Measurements from ENCODE around the gene DCST1. TPM values are rescaled to one million over a fixed set of nuclear protein-coding genes. Genes with fewer than 3 reads are reported as not detected.

Gene DCST1
- total and polyA plus RNA-seq, 12 donors = not detected

DNA sequence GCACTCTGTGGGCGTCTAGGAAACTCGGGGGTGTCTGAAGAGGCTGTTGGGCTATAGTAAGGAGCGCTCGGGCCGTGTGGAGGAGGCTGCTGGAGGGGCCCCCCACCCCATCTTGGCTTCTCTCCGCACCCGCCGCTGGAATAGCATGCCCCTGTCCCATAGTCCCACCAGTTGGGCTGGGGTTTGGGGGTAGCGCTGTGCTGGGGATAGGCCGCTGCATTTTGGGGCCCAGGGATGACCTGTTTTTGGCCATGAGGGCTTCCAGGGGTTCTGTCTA is 45.5 kb downstream of the DCST1 start:
- H3K36me3 ChIP-seq (replicated peaks in 1 of 2) = no peaks in the 10 kb centered on the region
- TF ChIP-seq, protein P1, sequence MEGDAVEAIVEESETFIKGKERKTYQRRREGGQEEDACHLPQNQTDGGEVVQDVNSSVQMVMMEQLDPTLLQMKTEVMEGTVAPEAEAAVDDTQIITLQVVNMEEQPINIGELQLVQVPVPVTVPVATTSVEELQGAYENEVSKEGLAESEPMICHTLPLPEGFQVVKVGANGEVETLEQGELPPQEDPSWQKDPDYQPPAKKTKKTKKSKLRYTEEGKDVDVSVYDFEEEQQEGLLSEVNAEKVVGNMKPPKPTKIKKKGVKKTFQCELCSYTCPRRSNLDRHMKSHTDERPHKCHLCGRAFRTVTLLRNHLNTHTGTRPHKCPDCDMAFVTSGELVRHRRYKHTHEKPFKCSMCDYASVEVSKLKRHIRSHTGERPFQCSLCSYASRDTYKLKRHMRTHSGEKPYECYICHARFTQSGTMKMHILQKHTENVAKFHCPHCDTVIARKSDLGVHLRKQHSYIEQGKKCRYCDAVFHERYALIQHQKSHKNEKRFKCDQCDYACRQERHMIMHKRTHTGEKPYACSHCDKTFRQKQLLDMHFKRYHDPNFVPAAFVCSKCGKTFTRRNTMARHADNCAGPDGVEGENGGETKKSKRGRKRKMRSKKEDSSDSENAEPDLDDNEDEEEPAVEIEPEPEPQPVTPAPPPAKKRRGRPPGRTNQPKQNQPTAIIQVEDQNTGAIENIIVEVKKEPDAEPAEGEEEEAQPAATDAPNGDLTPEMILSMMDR (IDR thresholded peaks at IDR 0.05) = no peak
- no peak for TF ChIP-seq POLR2A (IDR thresholded peaks at IDR 0.05)
- peak overlapping the region in 1 of 4 donors; percentile 57 for H3K4me3 ChIP-seq
- WGBS, 4 donors = 0 to 7% (median 6%) methylated on average over 5 to 10 of the region's 10 CpGs; no CpG with 5 or more reads in 1 of the 4 donors
- no peaks in the 10 kb centered on the region for H3K9me3 ChIP-seq (replicated peaks in 1 of 3)
- intact Hi-C loops (cut with DNase I) = no loop called here
- no peak for DNase-seq
- H3K4me1 ChIP-seq (replicated peaks in 1 of 2) = peaks cover 28 to 48% of the 10 kb centered on the region in 2 donors
- H3K27ac ChIP-seq = no peak overlapping the region
- H3K27me3 ChIP-seq = peaks cover 44% of the 10 kb centered on the region

DNA sequence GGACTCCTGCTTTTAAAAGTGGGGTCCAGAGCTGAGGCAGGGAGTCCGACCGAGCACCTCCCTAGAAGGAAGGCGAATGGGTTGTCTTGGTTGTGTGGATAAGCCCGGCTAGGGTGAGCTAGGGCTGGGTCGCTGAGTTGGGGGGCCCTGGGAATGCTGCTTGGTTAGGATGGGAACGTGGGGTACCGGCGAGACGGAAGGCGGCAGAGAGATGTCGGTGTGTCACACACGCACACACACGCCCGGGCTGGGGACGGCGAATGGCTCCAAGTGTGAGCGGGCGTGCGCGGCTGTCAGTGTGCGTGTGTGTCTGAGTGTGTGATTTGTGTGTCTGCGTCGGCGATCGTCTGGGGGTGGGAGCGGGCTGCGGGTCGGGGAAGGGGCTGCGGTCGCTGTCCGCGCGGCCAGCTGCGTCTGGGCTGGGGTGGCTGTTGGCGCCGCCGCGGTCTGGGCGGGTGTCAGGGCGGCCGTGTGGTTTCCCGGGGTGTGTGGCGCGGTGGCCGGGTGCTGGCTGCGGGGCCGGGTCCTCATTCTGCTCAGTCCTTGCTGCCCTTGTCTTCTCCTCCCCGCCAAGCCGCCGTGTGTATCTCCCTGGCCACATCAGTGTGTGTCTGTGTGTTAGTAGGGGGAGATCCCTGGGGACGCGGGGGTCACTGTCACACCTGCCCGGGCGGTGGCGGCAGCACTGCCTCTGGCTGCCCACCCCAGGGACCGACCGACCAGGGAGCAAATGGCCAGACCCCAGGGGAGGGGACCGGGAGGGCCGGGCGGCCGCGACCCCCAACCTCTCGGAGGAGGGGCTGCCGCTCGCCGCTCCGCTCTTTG is 46.1 kb downstream of the DCST1 start:
- intact Hi-C loops (cut with DNase I) = loop anchor here in 1 of 2 donors (5.0 kb wide), 1 partner anchor 32 kb away; no protein-coding TSS in a partner anchor
- Histone ChIP-seq H3K36me3 (replicated peaks in 1 of 2) (no peaks in the 10 kb centered on the region), H3K27ac (no peak overlapping the region), H3K4me3 (peak overlapping the region in 1 of 4 donors; percentile 57), H3K9me3 (replicated peaks in 1 of 3) (no peaks in the 10 kb centered on the region), H3K4me1 (replicated peaks in 1 of 2) (peaks cover 33 to 52% of the 10 kb centered on the region in 2 donors), H3K27me3 (peaks cover 44% of the 10 kb centered on the region)
- 0 to 4% (median 2%) methylated on average over 5 to 66 of the region's 67 CpGs for WGBS, 4 donors
- DNase-seq = peak in 1 of 7 donors; percentile 17
- no peak for TF ChIP-seq POLR2A (IDR thresholded peaks at IDR 0.05)
- TF ChIP-seq, protein P1 (IDR thresholded peaks at IDR 0.05) = no peak

DNA sequence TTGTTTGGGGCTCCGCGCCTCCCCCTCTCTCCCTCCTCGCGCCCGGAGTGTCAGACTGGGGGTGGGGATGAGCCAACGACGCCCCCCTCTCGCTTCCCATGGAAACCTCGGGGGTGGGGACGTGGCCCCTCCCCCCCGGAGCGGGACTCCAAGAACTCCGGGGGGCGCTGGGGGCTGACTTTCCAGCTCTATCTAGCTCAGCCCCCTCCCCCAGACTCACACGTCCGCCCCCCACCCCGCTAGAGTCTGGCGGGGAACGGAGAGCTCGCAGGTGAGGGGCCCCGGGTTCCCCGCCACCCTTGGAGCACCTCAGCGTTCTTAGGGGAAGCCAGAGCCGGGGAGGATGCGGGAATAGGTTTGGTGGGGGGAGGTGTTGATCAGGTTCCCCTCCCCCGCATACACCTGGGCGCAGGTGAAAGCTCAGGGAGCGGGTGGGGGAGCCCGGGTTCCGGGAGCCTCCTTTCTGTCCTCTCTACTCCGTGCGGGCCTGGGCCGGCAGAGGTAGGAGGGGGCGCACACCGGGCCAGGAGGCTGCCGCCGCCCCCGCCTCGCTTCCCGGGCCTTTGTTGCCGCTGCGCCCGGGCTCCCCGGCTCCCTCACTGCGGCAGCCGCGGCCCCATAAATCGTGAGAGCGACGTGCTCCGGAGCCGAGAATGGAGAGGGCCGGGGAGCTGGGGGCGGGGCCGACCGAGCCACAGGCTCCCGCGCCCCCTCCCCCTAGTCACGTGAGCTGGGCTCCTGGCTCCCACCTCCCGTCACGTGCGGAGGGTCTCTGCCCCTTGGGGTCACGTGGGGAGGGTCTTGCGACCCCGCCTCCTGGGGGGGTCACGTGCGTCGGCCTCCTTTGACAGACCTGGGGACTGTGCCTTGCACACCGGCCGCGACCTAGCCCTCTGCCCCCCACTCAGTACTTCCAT is 46.9 kb downstream of the DCST1 start:
- Histone ChIP-seq H3K4me3 (peak overlapping the region in 1 of 4 donors; percentile 57), H3K27me3 (peaks cover 44% of the 10 kb centered on the region), H3K9me3 (replicated peaks in 1 of 3) (no peaks in the 10 kb centered on the region), H3K36me3 (replicated peaks in 1 of 2) (no peaks in the 10 kb centered on the region), H3K4me1 (replicated peaks in 1 of 2) (peaks cover 36 to 55% of the 10 kb centered on the region in 2 donors), H3K27ac (no peak overlapping the region)
- WGBS, 4 donors = 0 to 1% (median 1%) methylated on average over 24 to 71 of the region's 71 CpGs
- no peak for TF ChIP-seq POLR2A (IDR thresholded peaks at IDR 0.05)
- TF ChIP-seq, protein P1 (IDR thresholded peaks at IDR 0.05) = no peak
- intact Hi-C loops (cut with DNase I) = loop anchor here in 1 of 2 donors (5.0 kb wide), 1 partner anchor 33 kb away; no protein-coding TSS in a partner anchor
- DNase-seq = peak in 1 of 7 donors; percentile 36
